ENCODE results near the gene RNF223.
"Not testable (repeated sequence)": the region's sequence is repeated elsewhere in the genome, so short reads cannot be mapped to it uniquely, and the experiment has no call there.

The RNF223 gene

GRCh38 chr1:1058921-1059493 is 15.1 kb downstream of the RNF223 start:
- peak; percentile 9 to 15 for ATAC-seq

GRCh38 chr1:1058088-1058905 is 15.8 kb downstream of the RNF223 start:
- ATAC-seq, result no peak

DNA sequence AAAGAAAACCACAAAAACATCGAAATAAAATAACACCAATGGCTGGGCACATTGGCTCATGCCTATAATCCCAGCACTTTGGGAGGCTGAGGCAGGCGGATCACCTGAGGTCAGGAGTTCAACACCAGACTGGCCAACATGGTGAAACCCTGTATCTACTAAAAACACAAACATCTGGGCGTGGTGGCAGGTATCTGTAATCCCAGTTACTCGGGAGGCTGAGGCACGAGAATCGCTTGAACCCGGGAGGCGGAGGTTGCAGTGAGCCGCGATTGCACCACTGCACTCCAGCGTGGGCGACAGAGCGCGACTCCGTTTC is 16.4 kb downstream of the RNF223 start:
- not testable (repeated sequence) for ATAC-seq

DNA sequence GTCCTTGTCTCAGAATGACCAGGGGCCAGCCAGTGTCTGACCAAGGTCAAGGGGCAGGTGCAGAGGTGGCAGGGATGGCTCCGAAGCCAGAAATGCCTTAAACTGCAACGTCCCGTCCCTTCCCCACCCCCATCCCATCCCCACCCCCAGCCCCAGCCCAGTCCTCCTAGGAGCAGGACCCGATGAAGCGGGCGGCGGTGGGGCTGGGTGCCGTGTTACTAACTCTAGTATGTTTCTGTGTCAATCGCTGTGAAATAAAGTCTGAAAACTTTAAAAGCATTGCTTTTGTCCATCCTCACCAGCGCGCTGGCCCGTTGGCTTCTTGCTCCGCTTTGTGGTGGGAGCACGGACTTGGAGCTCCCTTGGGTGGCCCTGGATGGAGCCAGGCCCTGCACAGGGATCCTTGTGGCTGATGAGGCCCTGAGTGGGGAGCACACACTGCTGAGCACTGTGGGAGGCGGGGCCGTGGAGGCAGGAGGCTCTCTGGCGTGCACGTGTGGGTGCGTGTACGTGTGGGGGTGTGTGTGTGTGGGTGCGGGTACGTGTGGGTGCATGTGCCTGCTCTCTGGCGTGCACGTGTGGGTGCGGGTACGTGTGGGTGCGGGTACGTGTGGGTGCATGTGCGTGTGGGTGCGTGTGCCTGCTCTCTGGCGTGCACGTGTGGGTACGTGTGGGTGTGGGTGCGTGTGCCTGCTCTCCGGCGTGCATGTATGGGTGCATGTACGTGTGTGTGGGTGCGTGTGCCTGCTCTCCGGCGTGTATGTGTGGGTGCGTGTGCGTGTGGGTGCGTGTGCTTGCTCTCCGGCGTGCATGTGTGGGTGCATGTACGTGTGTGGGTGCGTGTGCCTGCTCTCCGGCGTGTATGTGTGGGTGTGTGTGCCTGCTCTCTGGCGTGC is 18.0 kb downstream of the RNF223 start:
- no peak for ATAC-seq

GRCh38 chr1:1054971-1055370 is 19.1 kb downstream of the RNF223 start:
- no peak for ATAC-seq

- no peak for ATAC-seq
Measured at GRCh38 chr1:1054099-1054700, 19.9 kb downstream of the RNF223 start.

DNA sequence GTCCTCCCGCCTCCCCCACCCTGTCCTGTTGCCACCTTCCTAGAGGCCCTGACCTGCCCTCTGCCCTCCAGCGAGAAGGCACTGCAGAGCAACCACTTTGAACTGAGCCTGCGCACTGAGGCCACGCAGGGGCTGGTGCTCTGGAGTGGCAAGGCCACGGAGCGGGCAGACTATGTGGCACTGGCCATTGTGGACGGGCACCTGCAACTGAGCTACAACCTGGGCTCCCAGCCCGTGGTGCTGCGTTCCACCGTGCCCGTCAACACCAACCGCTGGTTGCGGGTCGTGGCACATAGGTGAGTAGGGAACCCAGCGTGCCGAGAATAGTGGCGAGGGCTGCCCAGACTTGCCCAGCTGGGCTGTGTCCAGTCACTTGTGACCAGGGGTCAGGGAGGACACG is 20.4 kb downstream of the RNF223 start:
- ATAC-seq, result no peak

DNA sequence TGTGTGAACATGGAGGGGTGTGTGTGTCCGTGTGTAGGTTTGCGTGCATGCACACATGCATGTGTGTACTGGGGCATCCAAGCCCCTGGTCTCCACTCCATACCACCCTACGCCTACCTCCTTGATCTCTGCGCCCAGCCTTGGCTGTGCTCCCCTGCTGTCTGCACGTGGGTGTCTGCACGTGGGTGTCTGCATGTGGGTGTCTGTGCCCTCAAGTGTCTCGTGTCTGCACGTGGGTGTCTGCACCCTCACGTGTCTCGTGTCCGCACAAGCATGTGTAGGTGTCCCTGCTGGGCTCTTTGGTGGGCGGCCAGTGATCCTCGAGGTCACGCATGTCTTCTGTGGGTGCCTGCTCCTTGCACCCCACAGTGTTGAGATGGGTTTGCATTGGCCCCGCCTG is 21.1 kb downstream of the RNF223 start:
- ATAC-seq, result no peak

DNA sequence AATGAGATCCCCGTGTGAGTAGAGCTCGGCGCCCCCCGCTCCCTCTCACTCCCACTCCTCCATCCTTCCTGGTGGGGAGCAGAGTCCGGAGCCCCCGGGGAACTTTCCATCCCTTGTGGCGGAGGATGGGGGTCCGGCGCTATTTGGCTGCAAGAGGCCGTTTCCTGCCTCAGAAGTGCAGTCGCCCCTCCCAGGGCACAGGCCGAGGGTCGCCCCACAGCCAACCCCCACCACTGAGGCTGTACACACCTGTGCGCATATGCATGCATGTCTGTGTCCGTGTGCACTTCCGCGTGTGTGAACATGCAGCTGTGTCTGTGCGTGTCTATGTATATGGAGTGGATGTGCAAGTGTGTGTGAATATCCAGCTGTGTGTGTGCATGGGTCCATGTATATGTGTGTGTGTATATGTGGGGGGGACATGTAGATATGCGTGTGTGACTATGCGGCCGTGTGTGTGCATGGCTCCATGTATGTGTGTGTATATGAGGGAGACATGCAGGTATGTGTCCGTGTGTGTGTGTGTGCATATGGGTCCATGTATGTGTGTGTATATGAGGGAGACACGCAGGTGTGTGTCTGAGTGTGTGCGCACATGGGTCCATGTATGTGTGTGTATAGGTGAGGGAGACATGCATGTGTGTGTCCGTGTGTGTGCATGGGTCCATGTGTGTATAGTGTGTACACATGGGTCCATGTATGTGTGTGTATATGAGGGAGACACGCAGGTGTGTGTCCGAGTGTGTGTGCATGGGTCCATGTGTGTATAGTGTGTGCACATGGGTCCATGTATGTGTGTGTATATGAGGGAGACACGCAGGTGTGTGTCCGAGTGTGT is 21.9 kb downstream of the RNF223 start:
- ATAC-seq, result no peak

DNA sequence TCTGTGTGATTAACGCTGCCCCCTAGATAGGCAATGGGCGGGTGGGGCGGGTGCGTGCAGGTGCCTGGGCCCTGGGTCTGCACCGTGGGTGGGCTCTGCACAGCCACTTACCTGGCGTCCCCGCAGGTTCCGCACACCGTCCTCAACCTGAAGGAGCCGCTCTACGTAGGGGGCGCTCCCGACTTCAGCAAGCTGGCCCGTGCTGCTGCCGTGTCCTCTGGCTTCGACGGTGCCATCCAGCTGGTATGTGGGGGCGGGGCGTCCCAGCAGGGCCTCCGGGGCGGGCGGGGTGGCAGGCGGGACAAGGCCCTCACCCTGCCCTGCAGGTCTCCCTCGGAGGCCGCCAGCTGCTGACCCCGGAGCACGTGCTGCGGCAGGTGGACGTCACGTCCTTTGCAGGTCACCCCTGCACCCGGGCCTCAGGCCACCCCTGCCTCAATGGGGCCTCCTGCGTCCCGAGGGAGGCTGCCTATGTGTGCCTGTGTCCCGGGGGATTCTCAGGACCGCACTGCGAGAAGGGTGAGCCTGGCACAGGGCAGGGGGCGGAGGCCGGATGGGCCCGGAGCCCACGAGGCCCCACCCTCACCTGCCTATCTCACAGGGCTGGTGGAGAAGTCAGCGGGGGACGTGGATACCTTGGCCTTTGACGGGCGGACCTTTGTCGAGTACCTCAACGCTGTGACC is 22.8 kb downstream of the RNF223 start:
- no peak for ATAC-seq

- ATAC-seq, result peak in 1 of 2 donors; percentile 31
Measured at GRCh38 chr1:1050577-1051052, 23.5 kb downstream of the RNF223 start.

DNA sequence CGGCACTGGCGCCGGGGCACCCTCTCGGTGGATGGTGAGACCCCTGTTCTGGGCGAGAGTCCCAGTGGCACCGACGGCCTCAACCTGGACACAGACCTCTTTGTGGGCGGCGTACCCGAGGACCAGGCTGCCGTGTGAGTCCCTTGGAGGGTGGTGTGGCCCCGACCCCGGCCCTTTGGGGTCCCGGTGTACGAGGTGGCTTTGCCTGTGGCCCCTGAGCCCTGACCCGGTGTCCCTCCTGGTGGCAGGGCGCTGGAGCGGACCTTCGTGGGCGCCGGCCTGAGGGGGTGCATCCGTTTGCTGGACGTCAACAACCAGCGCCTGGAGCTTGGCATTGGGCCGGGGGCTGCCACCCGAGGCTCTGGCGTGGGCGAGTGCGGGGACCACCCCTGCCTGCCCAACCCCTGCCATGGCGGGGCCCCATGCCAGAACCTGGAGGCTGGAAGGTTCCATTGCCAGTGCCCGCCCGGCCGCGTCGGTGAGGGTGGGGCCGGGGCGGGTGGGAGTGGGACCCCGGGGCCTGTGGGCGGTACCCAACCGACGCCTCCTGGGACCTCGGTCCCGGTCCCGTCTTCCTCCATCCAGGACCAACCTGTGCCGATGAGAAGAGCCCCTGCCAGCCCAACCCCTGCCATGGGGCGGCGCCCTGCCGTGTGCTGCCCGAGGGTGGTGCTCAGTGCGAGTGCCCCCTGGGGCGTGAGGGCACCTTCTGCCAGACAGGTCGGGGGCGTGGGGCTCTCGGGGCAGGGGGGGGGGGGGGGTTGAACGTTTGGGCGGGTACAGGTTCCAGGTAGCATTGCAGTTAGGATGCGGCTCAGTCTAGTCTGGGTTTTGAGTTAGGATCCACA is 24.6 kb downstream of the RNF223 start:
- no peak for ATAC-seq

- no peak for ATAC-seq
Measured at GRCh38 chr1:1048765-1049164, 25.3 kb downstream of the RNF223 start.

DNA sequence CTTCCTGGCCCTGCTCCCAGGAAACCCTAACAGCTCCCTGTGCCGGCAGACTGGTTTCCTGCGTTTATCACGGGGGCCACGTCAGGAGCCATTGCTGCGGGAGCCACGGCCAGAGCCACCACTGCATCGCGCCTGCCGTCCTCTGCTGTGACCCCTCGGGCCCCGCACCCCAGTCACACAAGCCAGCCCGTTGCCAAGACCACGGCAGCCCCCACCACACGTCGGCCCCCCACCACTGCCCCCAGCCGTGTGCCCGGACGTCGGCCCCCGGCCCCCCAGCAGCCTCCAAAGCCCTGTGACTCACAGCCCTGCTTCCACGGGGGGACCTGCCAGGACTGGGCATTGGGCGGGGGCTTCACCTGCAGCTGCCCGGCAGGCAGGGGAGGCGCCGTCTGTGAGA is 26.1 kb downstream of the RNF223 start:
- no peak for ATAC-seq

DNA sequence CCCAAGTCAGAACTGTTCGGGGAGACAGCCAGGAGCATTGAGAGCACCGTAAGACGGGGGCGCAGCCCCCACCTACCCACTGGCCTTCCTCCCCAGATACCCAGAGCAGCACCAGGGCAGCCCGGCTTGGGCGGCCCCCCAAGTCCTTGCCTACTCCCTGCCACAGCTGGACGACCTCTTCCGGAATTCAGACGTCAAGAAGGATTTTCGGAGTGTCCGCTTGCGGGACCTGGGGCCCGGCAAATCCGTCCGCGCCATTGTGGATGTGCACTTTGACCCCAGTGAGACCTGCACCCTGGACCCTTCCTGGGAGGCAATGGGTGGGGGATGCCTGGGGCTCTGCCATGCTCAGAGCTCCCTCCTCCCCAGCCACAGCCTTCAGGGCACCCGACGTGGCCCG is 26.7 kb downstream of the RNF223 start:
- no peak for ATAC-seq

DNA sequence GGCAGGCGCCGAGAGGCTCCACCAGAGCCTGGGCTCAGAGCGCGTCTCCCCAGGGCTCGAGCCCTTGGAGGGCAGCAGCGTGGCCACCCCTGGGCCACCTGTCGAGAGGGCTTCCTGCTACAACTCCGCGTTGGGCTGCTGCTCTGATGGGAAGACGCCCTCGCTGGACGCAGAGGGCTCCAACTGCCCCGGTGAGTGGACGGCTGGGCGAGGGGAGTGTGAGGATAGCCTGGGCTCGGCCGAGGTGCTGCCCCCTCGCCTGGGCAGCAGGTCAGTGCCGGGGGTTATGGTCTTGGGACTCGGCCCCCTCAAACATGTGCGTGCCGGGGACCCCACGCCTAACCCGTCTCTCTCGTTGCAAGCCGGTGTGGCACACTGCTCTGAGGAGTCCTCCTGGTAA is 27.3 kb downstream of the RNF223 start:
- no peak for ATAC-seq

- no peak for ATAC-seq
Measured at GRCh38 chr1:1046243-1046642, 27.9 kb downstream of the RNF223 start.

GRCh38 chr1:1045129-1045528 is 29.0 kb downstream of the RNF223 start:
- ATAC-seq, result no peak

GRCh38 chr1:1044455-1045078 is 29.5 kb downstream of the RNF223 start:
- no peak for ATAC-seq

DNA sequence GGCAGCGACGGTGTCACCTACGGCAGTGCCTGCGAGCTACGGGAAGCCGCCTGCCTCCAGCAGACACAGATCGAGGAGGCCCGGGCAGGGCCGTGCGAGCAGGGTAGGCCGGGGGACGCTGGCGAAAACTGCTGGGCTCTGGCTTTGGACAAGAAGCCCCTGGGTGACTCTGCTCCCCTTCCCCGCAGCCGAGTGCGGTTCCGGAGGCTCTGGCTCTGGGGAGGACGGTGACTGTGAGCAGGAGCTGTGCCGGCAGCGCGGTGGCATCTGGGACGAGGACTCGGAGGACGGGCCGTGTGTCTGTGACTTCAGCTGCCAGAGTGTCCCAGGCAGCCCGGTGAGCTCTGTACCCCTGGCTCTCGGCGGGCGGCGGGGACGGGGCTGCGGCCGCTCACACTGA is 30.2 kb downstream of the RNF223 start:
- no peak for ATAC-seq
